Prostate gland (tissue), 2 donors: ENCODE data around the gene HCRT.

ENCODE experiments used
- POLR2A ChIP-seq: fragments of 450-650 bp; IDR thresholded peaks from one replicate; pipeline ENCODE4 v1.6.1; 2016; ENCODE audit warnings: antibody characterized with exemption, mild to moderate bottlenecking
- POLR2AphosphoS5 ChIP-seq: sonication (generic); formaldehyde crosslinking; IDR thresholded peaks from one replicate; pipeline ENCODE4 v1.6.1; 2017; ENCODE audit warnings: antibody characterized with exemption
- TF ChIP-seq, protein P1 (sequence below), 4 experiments: fragments of 200-600 bp in 2 of 4; fragments of 450-650 bp in 2 of 4; sonication (generic) in 2 of 4; IDR thresholded peaks; 1 replicate in 3 of 4; 2 replicates in 1 of 4; pipeline ENCODE4 v1.5.1; 2016 to 2019; ENCODE audit warnings: antibody characterized with exemption in 4 of 4, mild to moderate bottlenecking in 2 of 4, moderate library complexity in 2 of 4

DNA sequence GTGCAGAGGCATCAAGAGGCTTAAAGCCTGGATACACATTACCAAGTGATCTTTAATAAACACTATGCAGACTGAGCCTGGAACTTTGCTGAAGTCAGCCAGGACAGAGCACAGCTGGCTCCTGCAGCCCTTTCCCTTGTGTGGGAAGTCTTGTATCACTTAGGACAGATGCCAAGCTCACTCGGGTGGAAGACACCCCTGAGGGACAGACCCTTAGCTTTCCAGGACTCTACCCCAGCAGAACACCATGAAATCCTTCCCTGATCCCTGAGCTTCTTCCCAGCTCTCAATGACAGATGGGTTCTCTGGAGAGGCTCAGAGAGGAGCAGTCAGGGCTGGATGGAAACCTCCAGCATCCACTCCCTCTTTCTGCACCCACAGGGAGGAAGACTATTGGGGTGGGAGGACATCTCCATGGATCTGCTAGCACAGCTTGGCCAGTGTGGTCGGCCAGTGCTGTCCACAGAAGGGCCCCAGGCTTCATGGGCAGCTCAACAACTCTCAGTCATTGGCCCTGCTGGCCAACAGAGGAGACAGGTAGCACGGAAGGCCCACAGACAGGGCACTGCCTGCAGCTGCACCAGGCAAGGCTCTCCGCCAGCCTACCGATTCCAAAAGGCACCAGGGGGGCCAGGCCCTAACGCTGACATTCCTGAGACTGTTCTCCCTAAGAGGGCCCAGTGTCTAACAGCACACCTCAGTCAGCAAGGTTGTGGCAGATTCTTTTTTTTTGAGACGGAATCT, 46.3 kb downstream of the HCRT start:
- TF ChIP-seq, protein P1, sequence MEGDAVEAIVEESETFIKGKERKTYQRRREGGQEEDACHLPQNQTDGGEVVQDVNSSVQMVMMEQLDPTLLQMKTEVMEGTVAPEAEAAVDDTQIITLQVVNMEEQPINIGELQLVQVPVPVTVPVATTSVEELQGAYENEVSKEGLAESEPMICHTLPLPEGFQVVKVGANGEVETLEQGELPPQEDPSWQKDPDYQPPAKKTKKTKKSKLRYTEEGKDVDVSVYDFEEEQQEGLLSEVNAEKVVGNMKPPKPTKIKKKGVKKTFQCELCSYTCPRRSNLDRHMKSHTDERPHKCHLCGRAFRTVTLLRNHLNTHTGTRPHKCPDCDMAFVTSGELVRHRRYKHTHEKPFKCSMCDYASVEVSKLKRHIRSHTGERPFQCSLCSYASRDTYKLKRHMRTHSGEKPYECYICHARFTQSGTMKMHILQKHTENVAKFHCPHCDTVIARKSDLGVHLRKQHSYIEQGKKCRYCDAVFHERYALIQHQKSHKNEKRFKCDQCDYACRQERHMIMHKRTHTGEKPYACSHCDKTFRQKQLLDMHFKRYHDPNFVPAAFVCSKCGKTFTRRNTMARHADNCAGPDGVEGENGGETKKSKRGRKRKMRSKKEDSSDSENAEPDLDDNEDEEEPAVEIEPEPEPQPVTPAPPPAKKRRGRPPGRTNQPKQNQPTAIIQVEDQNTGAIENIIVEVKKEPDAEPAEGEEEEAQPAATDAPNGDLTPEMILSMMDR (IDR thresholded peaks at IDR 0.05): no peak
- no peak for TF ChIP-seq POLR2AphosphoS5
- no peak for TF ChIP-seq POLR2A
